ENCODE measurements around the gene FIBCD1. TPM values are rescaled to one million over a fixed set of nuclear protein-coding genes. Genes with fewer than 3 reads are reported as not detected.
A peak's percentile ranks its signal among the peaks of the same experiment; 100 is the strongest.
"Not testable (repeated sequence)": the region's sequence is repeated elsewhere in the genome, so short reads cannot be mapped to it uniquely, and the experiment has no call there.

The FIBCD1 gene
- total RNA-seq, 1 experiment from 2014 or later, result 2.6 TPM

- no peak for DNase-seq (ENCODE audit: low spot score)
These were observed 16.8 kb downstream of the FIBCD1 start for GRCh38 chr9:130921989-130922892.

- DNase-seq (ENCODE audit: low spot score), result no peak
These were observed 17.6 kb downstream of the FIBCD1 start for GRCh38 chr9:130921300-130921988.

GRCh38 chr9:130920762-130921299, 18.2 kb downstream of the FIBCD1 start:
- no peak for DNase-seq (ENCODE audit: low spot score)

GRCh38 chr9:130920233-130920632, 18.8 kb downstream of the FIBCD1 start:
- no peak for DNase-seq (ENCODE audit: low spot score)

- DNase-seq (ENCODE audit: low spot score), result no peak
These were observed 19.4 kb downstream of the FIBCD1 start for GRCh38 chr9:130919559-130920145.

- no peak for DNase-seq (ENCODE audit: low spot score)
These were observed 20.1 kb downstream of the FIBCD1 start for GRCh38 chr9:130918826-130919558.

- no peak for DNase-seq (ENCODE audit: low spot score)
These were observed 20.8 kb downstream of the FIBCD1 start for GRCh38 chr9:130918101-130918825.

GRCh38 chr9:130917168-130917960, 21.7 kb downstream of the FIBCD1 start:
- DNase-seq (ENCODE audit: low spot score), result no peak

- DNase-seq (ENCODE audit: low spot score), result no peak
These were observed 24.0 kb downstream of the FIBCD1 start for GRCh38 chr9:130915096-130915447.

GRCh38 chr9:130914417-130915095, 24.5 kb downstream of the FIBCD1 start:
- no peak for DNase-seq (ENCODE audit: low spot score)

GRCh38 chr9:130913599-130914416, 25.2 kb downstream of the FIBCD1 start:
- no peak for DNase-seq (ENCODE audit: low spot score)

GRCh38 chr9:130912932-130913598, 26.0 kb downstream of the FIBCD1 start:
- DNase-seq (ENCODE audit: low spot score), result peak; percentile 51

- DNase-seq (ENCODE audit: low spot score), result no peak
These were observed 27.6 kb downstream of the FIBCD1 start for GRCh38 chr9:130911254-130912049.

- DNase-seq (ENCODE audit: low spot score), result not testable (repeated sequence)
These were observed 28.4 kb downstream of the FIBCD1 start for GRCh38 chr9:130910670-130911069.

- not testable (repeated sequence) for DNase-seq (ENCODE audit: low spot score)
These were observed 29.0 kb downstream of the FIBCD1 start for GRCh38 chr9:130910041-130910440.

- DNase-seq (ENCODE audit: low spot score), result no peak
These were observed 30.1 kb downstream of the FIBCD1 start for GRCh38 chr9:130908878-130909355.

Measured in A172 (cell line).